Natural killer cell treated with Interleukin-12 subunit alpha and Interleukin-12 subunit beta and Interleukin-15 and Interleukin-18, amount 100 ng/mL, for 72 hours (primary cell): Measurements from ENCODE around the gene GBP5. TPM values are rescaled to one million over a fixed set of nuclear protein-coding genes. Genes with fewer than 3 reads are reported as not detected.
"Not testable (repeated sequence)": the region's sequence is repeated elsewhere in the genome, so short reads cannot be mapped to it uniquely, and the experiment has no call there.

Source experiments
- ATAC-seq, 2 donors: fragments of 150-1000 bp; cut with Tn5 transposase in 1 of 2; sonication (Bioruptor Pico), chemical (Tn5 transposase) in 1 of 2; 2 replicates each; pipeline ENCODE4 v1.10.0; 2021
- DNase-seq: peaks from one replicate; pipeline ENCODE4 v3.0.0; 2022; ENCODE audit warnings: low spot score
- H3K27ac Mint-ChIP-seq, 2 donors: 1 replicate in 1 of 2; 2 replicates in 1 of 2; pipeline ENCODE4 v1.8.0; 2022; ENCODE audit warnings: mixed read lengths in 2 of 2, mild to moderate bottlenecking in 1 of 2, moderate library complexity in 1 of 2
- H3K27me3 Mint-ChIP-seq, 2 donors: 1 replicate in 1 of 2; 2 replicates in 1 of 2; pipeline ENCODE4 v1.8.0; 2022; ENCODE audit warnings: mixed read lengths in 2 of 2
- H3K36me3 Mint-ChIP-seq: one replicate; pipeline ENCODE4 v1.8.0; 2022; ENCODE audit warnings: mixed read lengths
- H3K4me1 Mint-ChIP-seq, 2 donors: 1 replicate in 1 of 2; 2 replicates in 1 of 2; pipeline ENCODE4 v1.8.0; 2022; ENCODE audit warnings: low read depth in 2 of 2, mixed read lengths in 2 of 2, mild to moderate bottlenecking in 1 of 2
- H3K4me3 Mint-ChIP-seq: one replicate; pipeline ENCODE4 v1.8.0; 2022; ENCODE audit warnings: mixed read lengths
- H3K9me3 Mint-ChIP-seq: 2 replicates; pipeline ENCODE4 v1.8.0; 2022; ENCODE audit warnings: mixed read lengths
- total RNA-seq, 2 donors: library from RNA; stranded (reverse); gene quantifications; one replicate each; pipeline ENCODE4 v1.2.3, GENCODE V29; 2022

The GBP5 gene
- total RNA-seq, 2 donors from 2014 or later: 305 to 573 TPM

- Mint-ChIP-seq H3K4me1 (peaks cover 38 to 50% of the 10 kb centered on the region in 2 donors), H3K4me3 (peak overlapping the region; percentile 66), H3K27ac (peak overlapping the region; percentile 85 to 96), H3K27me3 (no peaks in the 10 kb centered on the region), H3K9me3 (peaks cover 6% of the 10 kb centered on the region), H3K36me3 (peaks cover 9% of the 10 kb centered on the region)
- peak; percentile 76 for ATAC-seq
- no peak for DNase-seq
These were observed 25.8 kb upstream of the GBP5 start for GRCh38 chr1:89298461-89298860.

GRCh38 chr1:89295187-89295586 is 22.5 kb upstream of the GBP5 start:
- H3K36me3 Mint-ChIP-seq: peaks cover 33% of the 10 kb centered on the region

GRCh38 chr1:89291276-89291675 is 18.6 kb upstream of the GBP5 start:
- H3K9me3 Mint-ChIP-seq: peaks cover 21% of the 10 kb centered on the region

More at GRCh38 chr1:89295187-89295586, 22.5 kb upstream of the GBP5 start:
- H3K27ac Mint-ChIP-seq: no peak overlapping the region
- H3K4me1 Mint-ChIP-seq: peaks cover 34 to 45% of the 10 kb centered on the region in 2 donors
- no peak for DNase-seq
- no peaks in the 10 kb centered on the region for H3K27me3 Mint-ChIP-seq
- no peak overlapping the region for H3K4me3 Mint-ChIP-seq
- ATAC-seq: no peak
- H3K9me3 Mint-ChIP-seq: peaks cover 13% of the 10 kb centered on the region

GRCh38 chr1:89288051-89288340 is 15.3 kb upstream of the GBP5 start:
- ATAC-seq: peak in 1 of 2 donors; percentile 28
- Mint-ChIP-seq H3K27ac (peak overlapping the region; percentile 99 to 100), H3K36me3 (peaks cover 44% of the 10 kb centered on the region), H3K9me3 (peaks cover 28% of the 10 kb centered on the region), H3K4me3 (peak overlapping the region; percentile 87), H3K4me1 (peaks cover 63 to 69% of the 10 kb centered on the region in 2 donors), H3K27me3 (no peaks in the 10 kb centered on the region)
- DNase-seq: no peak

More at GRCh38 chr1:89291276-89291675, 18.6 kb upstream of the GBP5 start:
- Mint-ChIP-seq H3K4me3 (no peak overlapping the region), H3K4me1 (peaks cover 44% of the 10 kb centered on the region in 2 donors), H3K27me3 (no peaks in the 10 kb centered on the region), H3K27ac (no peak overlapping the region), H3K36me3 (peaks cover 51% of the 10 kb centered on the region)
- DNase-seq (no peak), ATAC-seq (no peak)

GRCh38 chr1:89287181-89288050 is 14.8 kb upstream of the GBP5 start:
- Mint-ChIP-seq H3K4me3 (peak overlapping the region; percentile 87), H3K9me3 (peaks cover 23% of the 10 kb centered on the region), H3K36me3 (peaks cover 39% of the 10 kb centered on the region), H3K27ac (peak overlapping the region; percentile 99 to 100), H3K4me1 (peaks cover 63 to 69% of the 10 kb centered on the region in 2 donors), H3K27me3 (no peaks in the 10 kb centered on the region)
- peak in 1 of 2 donors; percentile 40 for ATAC-seq
- DNase-seq: no peak

GRCh38 chr1:89286549-89287180 is 14.0 kb upstream of the GBP5 start:
- peak; percentile 83 to 88 for ATAC-seq

GRCh38 chr1:89285745-89286380 is 13.2 kb upstream of the GBP5 start:
- ATAC-seq (peak; percentile 46 to 63), DNase-seq (no peak)
- peaks cover 32% of the 10 kb centered on the region for H3K36me3 Mint-ChIP-seq
- peak overlapping the region; percentile 87 for H3K4me3 Mint-ChIP-seq
- peaks cover 77 to 82% of the 10 kb centered on the region in 2 donors for H3K4me1 Mint-ChIP-seq
- H3K27me3 Mint-ChIP-seq: no peaks in the 10 kb centered on the region
- peak overlapping the region; percentile 99 to 100 for H3K27ac Mint-ChIP-seq
- peaks cover 19% of the 10 kb centered on the region for H3K9me3 Mint-ChIP-seq

More at GRCh38 chr1:89286549-89287180, 14.0 kb upstream of the GBP5 start:
- Mint-ChIP-seq H3K9me3 (peaks cover 19% of the 10 kb centered on the region), H3K27me3 (no peaks in the 10 kb centered on the region), H3K27ac (peak overlapping the region; percentile 99 to 100), H3K36me3 (peaks cover 32% of the 10 kb centered on the region), H3K4me1 (peaks cover 70 to 75% of the 10 kb centered on the region in 2 donors), H3K4me3 (peak overlapping the region; percentile 87)
- DNase-seq: no peak

- Mint-ChIP-seq H3K4me1 (peaks cover 84 to 86% of the 10 kb centered on the region in 2 donors), H3K36me3 (peaks cover 18% of the 10 kb centered on the region), H3K4me3 (peak overlapping the region; percentile 54), H3K27ac (peak overlapping the region; percentile 99 to 100), H3K9me3 (peaks cover 14% of the 10 kb centered on the region)
- H3K27me3 Mint-ChIP-seq, ATAC-seq, DNase-seq: not testable (repeated sequence)
These were observed 11.6 kb upstream of the GBP5 start for GRCh38 chr1:89284078-89284763.

DNA sequence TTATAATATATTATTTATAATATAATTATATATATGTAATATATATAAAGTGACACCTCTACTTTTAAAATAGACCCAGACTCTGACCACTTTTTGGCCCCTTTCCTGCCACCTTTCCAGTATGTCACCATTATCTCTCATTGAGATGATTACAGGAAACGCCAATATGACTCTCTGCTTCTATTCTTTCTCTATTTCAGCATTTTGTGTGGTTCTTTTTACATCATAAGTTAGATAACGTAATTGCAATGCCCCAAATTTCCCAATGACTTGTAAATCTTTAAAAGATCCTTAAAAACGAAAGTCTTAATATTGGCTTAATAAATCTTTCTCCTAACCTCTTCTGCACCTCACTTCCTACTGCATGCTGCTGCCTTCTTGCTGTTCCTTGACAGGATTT is 8.1 kb upstream of the GBP5 start:
- Mint-ChIP-seq H3K27ac (peak overlapping the region; percentile 99 to 100), H3K9me3 (peaks cover 8% of the 10 kb centered on the region), H3K27me3 (no peaks in the 10 kb centered on the region), H3K4me1 (peaks cover 82% of the 10 kb centered on the region in 2 donors), H3K36me3 (peaks cover 8% of the 10 kb centered on the region), H3K4me3 (peak overlapping the region; percentile 72)
- DNase-seq: no peak
- ATAC-seq: peak; percentile 22 to 26

DNA sequence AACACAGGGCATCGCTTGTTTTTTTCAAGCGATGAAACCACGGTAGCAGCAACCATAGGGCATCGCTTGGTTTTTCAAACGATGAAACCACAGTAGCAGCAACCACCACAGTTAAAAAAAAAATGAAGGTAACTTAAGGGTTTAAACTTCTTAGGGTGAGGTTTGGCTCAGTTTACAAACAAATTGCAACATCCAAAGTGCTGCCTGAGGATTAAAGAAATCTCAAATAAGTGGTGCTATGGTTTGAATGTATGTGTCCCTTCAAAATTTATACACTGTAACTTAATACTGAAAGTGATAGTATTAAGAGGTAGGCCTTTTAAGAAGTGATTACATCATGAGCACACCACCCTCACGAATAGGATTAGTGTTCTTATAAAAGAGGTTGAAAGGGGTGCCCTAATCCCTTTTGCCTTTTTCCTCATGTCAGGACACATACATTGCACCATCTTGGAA is 6.4 kb upstream of the GBP5 start:
- Mint-ChIP-seq H3K9me3 (no peaks in the 10 kb centered on the region), H3K27ac (peak overlapping the region; percentile 99 to 100), H3K4me3 (peak overlapping the region; percentile 72), H3K36me3 (peaks cover 4% of the 10 kb centered on the region), H3K4me1 (peaks cover 80 to 87% of the 10 kb centered on the region in 2 donors), H3K27me3 (no peaks in the 10 kb centered on the region)
- peak; percentile 72 to 74 for ATAC-seq
- no peak for DNase-seq

DNA sequence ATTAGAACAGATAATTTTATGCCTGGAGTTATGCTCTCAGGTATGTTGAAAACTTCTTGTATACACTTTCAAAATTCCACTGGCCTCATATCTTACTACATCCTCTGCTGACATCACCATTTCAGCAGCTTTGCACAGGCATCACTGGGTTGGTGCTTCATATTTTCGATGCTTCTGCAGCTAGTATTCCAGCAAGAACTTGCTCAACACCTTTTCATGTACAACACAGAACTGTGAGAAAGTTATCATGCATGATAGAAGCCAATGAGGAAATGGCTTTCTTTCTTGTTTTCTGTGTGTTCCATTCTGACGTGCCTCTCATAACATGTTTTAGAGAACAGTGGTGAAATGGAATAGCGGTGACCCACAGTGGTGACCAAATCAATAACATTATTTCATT is 5.1 kb upstream of the GBP5 start:
- Mint-ChIP-seq H3K27ac (peak overlapping the region; percentile 99 to 100), H3K9me3 (peaks cover 3% of the 10 kb centered on the region), H3K4me3 (peak overlapping the region; percentile 72), H3K4me1 (peaks cover 80 to 86% of the 10 kb centered on the region in 2 donors), H3K27me3 (no peaks in the 10 kb centered on the region), H3K36me3 (peaks cover 9% of the 10 kb centered on the region)
- ATAC-seq: peak; percentile 65 to 68
- DNase-seq: no peak

DNA sequence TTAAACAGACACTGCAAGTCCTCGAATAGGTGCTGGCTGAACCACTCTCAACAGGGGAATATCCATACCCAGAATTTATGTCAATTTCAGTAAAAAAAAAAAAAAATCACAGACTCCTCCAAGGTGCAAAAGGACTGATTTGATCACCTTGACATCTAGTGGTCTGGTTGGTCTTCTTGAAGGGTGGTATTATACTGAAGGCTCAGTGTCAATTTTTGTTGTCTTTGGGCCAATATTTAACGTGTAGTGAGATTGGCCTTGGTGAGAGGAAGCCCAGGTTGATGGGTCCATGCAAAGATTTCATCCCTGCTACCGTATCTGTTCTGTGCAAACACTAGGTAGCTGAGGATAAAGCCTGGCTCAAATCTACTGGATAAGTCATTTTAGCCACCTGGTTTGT is 4.0 kb upstream of the GBP5 start:
- ATAC-seq (no peak), DNase-seq (no peak)
- Mint-ChIP-seq H3K9me3 (peaks cover 3% of the 10 kb centered on the region), H3K4me1 (peaks cover 76 to 83% of the 10 kb centered on the region in 2 donors), H3K4me3 (peak overlapping the region; percentile 35), H3K36me3 (peaks cover 20% of the 10 kb centered on the region), H3K27me3 (no peaks in the 10 kb centered on the region), H3K27ac (peak overlapping the region; percentile 99 to 100)

GRCh38 chr1:89274411-89274857 is 1.8 kb upstream of the GBP5 start:
- ATAC-seq (peak; percentile 64 to 81), DNase-seq (peak; percentile 63)
- H3K27ac Mint-ChIP-seq: peak overlapping the region; percentile 99 to 100
- peaks cover 40% of the 10 kb centered on the region for H3K36me3 Mint-ChIP-seq
- peaks cover 58 to 69% of the 10 kb centered on the region in 2 donors for H3K4me1 Mint-ChIP-seq
- peaks cover 3% of the 10 kb centered on the region for H3K9me3 Mint-ChIP-seq
- no peaks in the 10 kb centered on the region for H3K27me3 Mint-ChIP-seq
- peak overlapping the region; percentile 80 for H3K4me3 Mint-ChIP-seq
